ENCODE data around the gene FAM174B.

DNA sequence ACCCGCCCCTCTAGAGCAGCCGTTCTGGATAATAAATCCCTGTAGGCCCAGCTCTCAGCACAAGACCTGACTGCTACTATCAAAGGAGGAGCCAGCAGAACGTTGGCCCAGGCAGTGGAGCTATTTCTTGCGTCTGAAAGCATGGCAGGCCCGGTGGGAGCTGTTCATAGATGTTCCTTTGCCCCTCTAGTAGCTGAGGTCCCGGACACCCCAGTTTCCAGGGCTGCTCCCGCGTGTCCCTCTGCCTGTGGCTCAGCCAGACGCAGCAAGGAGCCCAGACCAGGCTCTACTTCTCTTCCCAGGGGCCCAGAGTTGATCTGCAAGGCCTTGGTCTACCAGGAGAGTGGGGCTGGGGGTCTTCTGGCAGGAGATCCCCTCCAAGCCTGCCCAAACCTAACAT lies 76.1 kb downstream of the FAM174B start:
- TF ChIP-seq CTCF (IDR thresholded peaks at IDR 0.05), result no peak
- no peak for TF ChIP-seq POLR2A (IDR thresholded peaks at IDR 0.05)

Data from testis (tissue), 2 donors.